GM12878 (cell line): Measurements from ENCODE around the gene ASTL. TPM values are rescaled to one million over a fixed set of nuclear protein-coding genes. Genes with fewer than 3 reads are reported as not detected.

Experiments
- ATAC-seq: fragments of 200-7000 bp; cut with Tn5 transposase; 3 replicates; pipeline ENCODE4 v1.9.1; 2020; ENCODE audit warnings: mild to moderate bottlenecking, moderate library complexity
- BruUV-seq: library from RNA; stranded (reverse); fragments of 400-500 nt; replicated peaks from 2 replicates; lab custom pipeline; 2021; lab: Mats Ljungman, UMichigan
- CTCF ChIA-PET: fragments of 300-600 bp; sonication (Branson Sonifier 250); formaldehyde crosslinking; extraction: SDS; loops from one replicate; lab custom pipeline; 2021; ENCODE audit warnings: inconsistent platforms; lab: Yijun Ruan, JAX
- POLR2A ChIA-PET: fragments of 350-600 bp; formaldehyde crosslinking; extraction: SDS; loops from one replicate; lab custom pipeline; 2021; ENCODE audit warnings: inconsistent platforms; lab: Charles Lee
- RAD21 ChIA-PET: fragments of 300-600 bp; sonication (Branson Sonifier 250); formaldehyde crosslinking; loops from one replicate; lab custom pipeline; 2023; ENCODE audit warnings: antibody characterized with exemption; ENCODE audit not compliant: unreplicated experiment; lab: Charles Lee
- SMC1A ChIA-PET: fragments of 300-600 bp; sonication (Branson Sonifier 250); formaldehyde crosslinking; loops from one replicate; lab custom pipeline; 2023; ENCODE audit not compliant: unreplicated experiment, uncharacterized antibody; lab: Charles Lee
- DNase-seq: peaks from one replicate; pipeline ENCODE4 v3.0.0-alpha.2; 2011; ENCODE audit warnings: low read depth, low spot score
- FAIRE-seq: peaks from 3 replicates; lab custom pipeline; 2011; peaks lifted over from hg19 to GRCh38; lab: Jason Lieb, UNC
- H2AFZ ChIP-seq: 2 replicates; pipeline ENCODE4 v1.6.0; 2011; ENCODE audit warnings: low read depth, low read length, control low read depth; ENCODE audit not compliant: control insufficient read depth
- H3K27ac ChIP-seq: 2 replicates; pipeline ENCODE4 v1.5.1; 2011; ENCODE audit warnings: control low read depth; ENCODE audit not compliant: control insufficient read depth, insufficient read depth
- H3K27me3 ChIP-seq, 2 experiments: replicated peaks in 1 of 2; 2 replicates each; pipeline versions ENCODE4 v1.6.0 to v1.6.1; 2011; ENCODE audit warnings: low read length in 1 of 2; ENCODE audit not compliant: control insufficient read depth in 2 of 2, insufficient read depth in 2 of 2
- H3K36me3 ChIP-seq, 2 experiments: 2 replicates each; pipeline ENCODE4 v1.5.1; 2011; ENCODE audit warnings: low read length in 1 of 2; ENCODE audit not compliant: control insufficient read depth in 2 of 2, insufficient read depth in 2 of 2
- H3K4me1 ChIP-seq: 2 replicates; pipeline ENCODE4 v1.6.1; 2011; ENCODE audit warnings: mild to moderate bottlenecking, low read length, moderate library complexity, mixed read lengths; ENCODE audit not compliant: control insufficient read depth, insufficient read depth
- H3K4me2 ChIP-seq: 2 replicates; pipeline ENCODE4 v1.6.0; 2011; ENCODE audit warnings: control low read depth; ENCODE audit not compliant: control insufficient read depth, insufficient read depth
- H3K4me3 ChIP-seq: fragments of 200-600 bp; sonication (generic); 2 replicates; pipeline ENCODE4 v1.5.1; 2016
- H3K79me2 ChIP-seq: 2 replicates; pipeline ENCODE4 v1.6.0; 2011; ENCODE audit warnings: low read length; ENCODE audit not compliant: control insufficient read depth, insufficient read depth
- H3K9ac ChIP-seq: 2 replicates; pipeline ENCODE4 v1.8.0; 2011; ENCODE audit warnings: low read length, control low read depth, mixed read lengths; ENCODE audit not compliant: control insufficient read depth, insufficient read depth
- H3K9me3 ChIP-seq: replicated peaks from 3 replicates; pipeline ENCODE4 v1.5.1; 2011; ENCODE audit warnings: mild to moderate bottlenecking, low read length; ENCODE audit not compliant: control insufficient read depth, insufficient read depth
- H4K20me1 ChIP-seq: 2 replicates; pipeline ENCODE4 v1.6.0; 2011; ENCODE audit not compliant: control insufficient read depth, insufficient read depth
- BMI1 ChIP-seq: fragments of 450-650 bp; IDR thresholded peaks from 2 replicates; pipeline ENCODE4 v1.6.1; 2016; ENCODE audit warnings: mild to moderate bottlenecking, moderate library complexity, borderline replicate concordance
- CREM ChIP-seq: IDR thresholded peaks from 2 replicates; pipeline ENCODE4 v1.6.1; 2014; ENCODE audit warnings: antibody characterized with exemption, low read depth
- EZH2 ChIP-seq: IDR thresholded peaks from 2 replicates; pipeline ENCODE4 v1.6.1; 2012; ENCODE audit warnings: low read depth, mild to moderate bottlenecking, control low read depth, inconsistent platforms, low read length, borderline replicate concordance; ENCODE audit not compliant: control insufficient read depth
- KLF5 ChIP-seq: fragments of 450-650 bp; IDR thresholded peaks from 2 replicates; pipeline ENCODE4 v1.6.1; 2014; ENCODE audit warnings: mild to moderate bottlenecking; ENCODE audit not compliant: partially characterized antibody
- MTA3 ChIP-seq: IDR thresholded peaks from 2 replicates; pipeline ENCODE4 v1.6.1; 2012; ENCODE audit warnings: low read length, inconsistent platforms, borderline replicate concordance
- MYB ChIP-seq: fragments of 150-350 bp; IDR thresholded peaks from 2 replicates; pipeline ENCODE4 v1.6.1; 2014; ENCODE audit warnings: mild to moderate bottlenecking, low read depth, low read length, borderline replicate concordance
- NR2C1 ChIP-seq: fragments of 450-650 bp; IDR thresholded peaks from 2 replicates; pipeline ENCODE4 v1.6.1; 2017; ENCODE audit warnings: antibody characterized with exemption, mild to moderate bottlenecking, moderate library complexity
- PAX8 ChIP-seq: fragments of 450-650 bp; IDR thresholded peaks from 2 replicates; pipeline ENCODE4 v1.6.1; 2017; ENCODE audit warnings: mild to moderate bottlenecking, moderate library complexity
- PML ChIP-seq: IDR thresholded peaks from 2 replicates; pipeline ENCODE4 v1.6.1; 2012; ENCODE audit warnings: low read length, inconsistent platforms
- SPI1 ChIP-seq: IDR thresholded peaks from 2 replicates; pipeline ENCODE4 v1.6.1; 2011; ENCODE audit warnings: low read depth, mild to moderate bottlenecking, low read length, moderate library complexity, borderline replicate concordance; ENCODE audit not compliant: insufficient read depth
- SUPT20H ChIP-seq: IDR thresholded peaks from 2 replicates; pipeline ENCODE4 v1.6.1; 2011; ENCODE audit warnings: low read depth, mild to moderate bottlenecking, low read length, moderate library complexity, borderline replicate concordance; ENCODE audit not compliant: control insufficient read depth
- TCF3 ChIP-seq: IDR thresholded peaks from 2 replicates; pipeline ENCODE4 v1.6.1; 2012; ENCODE audit warnings: low read depth, mild to moderate bottlenecking, low read length, borderline replicate concordance; ENCODE audit not compliant: insufficient read depth
- YY1 ChIP-seq: IDR thresholded peaks from 2 replicates; pipeline ENCODE4 v1.6.1; 2011; ENCODE audit warnings: low read depth, mild to moderate bottlenecking, low read length
- ZSCAN29 ChIP-seq: fragments of 450-650 bp; IDR thresholded peaks from 2 replicates; pipeline ENCODE4 v1.6.1; 2017; ENCODE audit warnings: mild to moderate bottlenecking, moderate library complexity
- WGBS: methylation state at CpG from one replicate; pipeline ENCODE4 v1.1.6; 2016; ENCODE audit warnings: low lambda C conversion rate; ENCODE audit not compliant: insufficient replicate concordance, insufficient coverage; ENCODE audit errors: missing lambda C conversion rate; 5-methylcytosine and 5-hydroxymethylcytosine counted together
- in situ Hi-C: fragments of 300-500 bp; cut with MboI; formaldehyde crosslinking; loops from 9 replicates; pipeline ENCODE4 v1.14.3; 2018; ENCODE audit warnings: mixed read lengths
- intact Hi-C: fragments of 100-400 bp; cut with micrococcal nuclease; formaldehyde crosslinking; loops from one replicate; pipeline ENCODE4 v1.14.2; 2022; ENCODE audit not compliant: unreplicated experiment
- polyA plus RNA-seq, 11 experiments: library from polyadenylated mRNA; depleted of rRNA in 4 of 11; unstranded in 6 of 11; stranded (reverse) in 5 of 11; fragments of >200 nt; fragmentation: Nextera tagmentation in 4 of 11; fragmentation: Illumina TruSeq in 1 of 11; extraction: Ambion mirVana in 4 of 11; extraction: Trizol in 1 of 11; gene quantifications; 1 replicate in 1 of 11; 2 replicates in 10 of 11; pipeline versions ENCODE4 v1.2.1 to v1.2.3, GENCODE V29; 2011 to 2016; ENCODE audit warnings: inconsistent platforms in 2 of 11, missing spikeins in 2 of 11, low read depth in 1 of 11
- total RNA-seq, 4 experiments: library from RNA; depleted of rRNA in 3 of 4; stranded (reverse); fragments of >200 nt in 3 of 4; fragmentation: Illumina TruSeq in 1 of 4; extraction: Trizol in 1 of 4; gene quantifications; 2 replicates each; pipeline versions ENCODE4 v1.2.1 to v1.2.3, GENCODE V29; 2013 to 2021
- TF ChIP-seq, protein P1 (sequence below): fragments of 150-350 bp; IDR thresholded peaks from 2 replicates; pipeline ENCODE4 v1.6.1; 2014; ENCODE audit warnings: mild to moderate bottlenecking, low read depth, low read length
- TF ChIP-seq, protein P2 (sequence below): fragments of 450-650 bp; formaldehyde crosslinking; IDR thresholded peaks from 2 replicates; pipeline ENCODE4 v1.4.0; 2022; ENCODE audit warnings: mild to moderate bottlenecking, moderate library complexity
- TF ChIP-seq, protein P3 (sequence below): IDR thresholded peaks from 2 replicates; pipeline ENCODE4 v1.6.1; 2011; ENCODE audit warnings: borderline replicate concordance, low read depth, mild to moderate bottlenecking, moderate library complexity, mixed read lengths, low read length; ENCODE audit not compliant: insufficient read depth; ENCODE audit errors: extremely low read length

The ASTL gene
- total and polyA plus RNA-seq, 10 of the 15 experiments (the other 5 are each of a cell fraction or from before 2014, with no cell fraction given): 0.18 to 1.0 (median 0.38) TPM; not detected in 4

DNA sequence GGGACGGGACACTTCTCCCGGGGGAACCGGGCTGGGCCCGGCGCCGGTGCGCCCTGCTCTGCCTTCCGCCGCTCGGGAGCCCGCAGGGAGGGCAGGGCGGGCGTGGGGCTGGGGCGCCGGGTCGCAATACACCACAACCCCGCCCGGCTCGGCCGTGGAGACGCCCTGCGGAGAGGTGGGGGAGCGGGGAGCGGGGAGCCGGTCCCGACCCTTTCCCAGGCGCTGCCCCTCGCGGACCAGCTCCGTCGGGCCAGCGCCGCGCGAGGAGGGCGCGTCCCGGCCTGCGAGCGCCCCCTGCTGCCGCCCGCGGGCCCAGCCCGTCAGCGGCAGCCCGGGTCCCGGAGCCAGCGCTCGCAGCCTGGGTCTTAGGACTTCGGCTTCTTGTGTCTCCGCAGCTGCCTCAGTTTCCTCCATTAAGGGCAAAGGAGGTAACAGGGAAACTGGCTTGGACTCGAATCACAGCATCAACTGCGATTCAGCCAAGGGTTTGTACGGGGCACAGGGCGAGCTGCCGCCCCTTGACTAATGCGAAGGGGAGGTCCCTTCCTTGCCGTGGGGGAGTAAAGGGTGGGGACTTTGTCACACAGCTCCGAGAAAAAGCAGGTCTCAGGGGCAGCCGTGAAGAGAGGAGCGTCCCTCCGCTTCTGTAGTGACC is 21.3 kb downstream of the ASTL start:
- no peaks in the 10 kb centered on the region for H3K79me2 ChIP-seq
- peak overlapping the region; percentile 62 for H3K4me3 ChIP-seq
- no peak for DNase-seq
- no TSS peak for BruUV-seq
- H3K27ac ChIP-seq: no peak overlapping the region
- H3K4me2 ChIP-seq: peak overlapping the region; percentile 93
- WGBS: under 1% methylated on average over 17 of the region's 62 CpGs
- in situ Hi-C loops: no loop called here
- intact Hi-C loops: loop anchor here (2.0 to 5.0 kb wide), 2 partner anchors 124 to 150 kb away; partner anchors contain the start of genes CIAO1 and TMEM127
- ATAC-seq: peak; percentile 91
- no peaks in the 10 kb centered on the region for H3K36me3 ChIP-seq
- CTCF ChIA-PET: interaction anchor here (0.8 to 3.8 kb wide), 19 partner anchors 14 to 291 kb away, joined by 3 to 33 read pairs (median 4); partner anchors contain the start of gene ASTL
- FAIRE-seq: no peak
- H3K9me3 ChIP-seq: no peaks in the 10 kb centered on the region
- RAD21 ChIA-PET: interaction anchor here (0.9 to 2.8 kb wide), 10 partner anchors 21 to 393 kb away, joined by 3 to 21 read pairs (median 3); no protein-coding TSS in a partner anchor
- POLR2A ChIA-PET: interaction anchor here (1.3 kb wide), 1 partner anchor 21 kb away, joined by 3 read pairs; the partner anchor contains the start of gene ASTL
- SMC1A ChIA-PET: interaction anchor here (1.2 to 1.6 kb wide), 4 partner anchors 14 to 125 kb away, joined by 4 to 12 read pairs (median 5); partner anchors contain the start of gene ANKRD36C
- peak overlapping the region; percentile 62 for H2AFZ ChIP-seq
- H3K27me3 ChIP-seq: peaks cover 0 to 1% of the 10 kb centered on the region in 2 experiments; a peak in 2 of 4 replicates
- peaks cover 10% of the 10 kb centered on the region for H3K4me1 ChIP-seq
- H4K20me1 ChIP-seq: no peaks in the 10 kb centered on the region; the same call in 1 of the 2 replicates
- no peak overlapping the region for H3K9ac ChIP-seq
- TF ChIP-seq TCF3 (no peak), PML (no peak), NR2C1 (no peak), MYB (no peak), KLF5 (peak; percentile 28), SUPT20H (no peak), YY1 (peak; percentile 54; the same call in 1 of the 2 replicates), EZH2 (no peak), BMI1 (no peak), SPI1 (no peak), ZSCAN29 (no peak), PAX8 (no peak), MTA3 (no peak), CREM (no peak)
- TF ChIP-seq, protein P1, sequence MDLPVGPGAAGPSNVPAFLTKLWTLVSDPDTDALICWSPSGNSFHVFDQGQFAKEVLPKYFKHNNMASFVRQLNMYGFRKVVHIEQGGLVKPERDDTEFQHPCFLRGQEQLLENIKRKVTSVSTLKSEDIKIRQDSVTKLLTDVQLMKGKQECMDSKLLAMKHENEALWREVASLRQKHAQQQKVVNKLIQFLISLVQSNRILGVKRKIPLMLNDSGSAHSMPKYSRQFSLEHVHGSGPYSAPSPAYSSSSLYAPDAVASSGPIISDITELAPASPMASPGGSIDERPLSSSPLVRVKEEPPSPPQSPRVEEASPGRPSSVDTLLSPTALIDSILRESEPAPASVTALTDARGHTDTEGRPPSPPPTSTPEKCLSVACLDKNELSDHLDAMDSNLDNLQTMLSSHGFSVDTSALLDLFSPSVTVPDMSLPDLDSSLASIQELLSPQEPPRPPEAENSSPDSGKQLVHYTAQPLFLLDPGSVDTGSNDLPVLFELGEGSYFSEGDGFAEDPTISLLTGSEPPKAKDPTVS: no peak
- TF ChIP-seq, protein P2, sequence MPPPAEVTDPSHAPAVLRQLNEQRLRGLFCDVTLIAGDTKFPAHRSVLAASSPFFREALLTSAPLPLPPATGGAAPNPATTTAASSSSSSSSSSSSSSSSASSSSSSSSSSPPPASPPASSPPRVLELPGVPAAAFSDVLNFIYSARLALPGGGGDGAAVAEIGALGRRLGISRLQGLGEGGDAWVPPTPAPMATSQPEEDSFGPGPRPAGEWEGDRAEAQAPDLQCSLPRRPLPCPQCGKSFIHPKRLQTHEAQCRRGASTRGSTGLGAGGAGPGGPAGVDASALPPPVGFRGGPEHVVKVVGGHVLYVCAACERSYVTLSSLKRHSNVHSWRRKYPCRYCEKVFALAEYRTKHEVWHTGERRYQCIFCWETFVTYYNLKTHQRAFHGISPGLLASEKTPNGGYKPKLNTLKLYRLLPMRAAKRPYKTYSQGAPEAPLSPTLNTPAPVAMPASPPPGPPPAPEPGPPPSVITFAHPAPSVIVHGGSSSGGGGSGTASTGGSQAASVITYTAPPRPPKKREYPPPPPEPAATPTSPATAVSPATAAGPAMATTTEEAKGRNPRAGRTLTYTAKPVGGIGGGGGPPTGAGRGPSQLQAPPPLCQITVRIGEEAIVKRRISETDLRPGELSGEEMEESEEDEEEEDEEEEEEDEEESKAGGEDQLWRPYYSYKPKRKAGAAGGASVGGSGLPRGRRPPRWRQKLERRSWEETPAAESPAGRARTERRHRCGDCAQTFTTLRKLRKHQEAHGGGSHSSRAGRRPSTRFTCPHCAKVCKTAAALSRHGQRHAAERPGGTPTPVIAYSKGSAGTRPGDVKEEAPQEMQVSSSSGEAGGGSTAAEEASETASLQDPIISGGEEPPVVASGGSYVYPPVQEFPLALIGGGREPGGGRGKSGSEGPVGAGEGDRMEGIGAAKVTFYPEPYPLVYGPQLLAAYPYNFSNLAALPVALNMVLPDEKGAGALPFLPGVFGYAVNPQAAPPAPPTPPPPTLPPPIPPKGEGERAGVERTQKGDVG (CRISPR knock-in tag): no peak
- TF ChIP-seq, protein P3, sequence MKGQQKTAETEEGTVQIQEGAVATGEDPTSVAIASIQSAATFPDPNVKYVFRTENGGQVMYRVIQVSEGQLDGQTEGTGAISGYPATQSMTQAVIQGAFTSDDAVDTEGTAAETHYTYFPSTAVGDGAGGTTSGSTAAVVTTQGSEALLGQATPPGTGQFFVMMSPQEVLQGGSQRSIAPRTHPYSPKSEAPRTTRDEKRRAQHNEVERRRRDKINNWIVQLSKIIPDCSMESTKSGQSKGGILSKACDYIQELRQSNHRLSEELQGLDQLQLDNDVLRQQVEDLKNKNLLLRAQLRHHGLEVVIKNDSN: no peak
